GM12878 (cell line): ENCODE measurements around the gene CPNE6.

Experiments
- EED ChIP-seq: sonication (generic); IDR thresholded peaks from 2 replicates; pipeline ENCODE4 v1.6.1; 2016; ENCODE audit warnings: antibody characterized with exemption, low read depth
- JUND ChIP-seq: IDR thresholded peaks from 2 replicates; pipeline ENCODE4 v1.6.1; 2012; ENCODE audit warnings: low read depth, mild to moderate bottlenecking, low read length, improper control_type of control experiment, moderate library complexity
- NFYB ChIP-seq: IDR thresholded peaks from 2 replicates; pipeline ENCODE4 v1.6.1; 2011; ENCODE audit warnings: low read depth, mild to moderate bottlenecking, low read length, improper control_type of control experiment, moderate library complexity; ENCODE audit not compliant: insufficient read depth
- POLR2AphosphoS5 ChIP-seq: IDR thresholded peaks from 2 replicates; pipeline ENCODE4 v1.6.1; 2011; ENCODE audit warnings: mild to moderate bottlenecking, low read length, inconsistent platforms
- RAD21 ChIP-seq: IDR thresholded peaks from 2 replicates; pipeline ENCODE4 v1.6.1; 2011; ENCODE audit warnings: mild to moderate bottlenecking, low read depth, low read length, moderate library complexity; ENCODE audit not compliant: insufficient read depth
- TF ChIP-seq, protein P1 (sequence below): IDR thresholded peaks from 2 replicates; pipeline ENCODE4 v1.6.1; 2012; ENCODE audit warnings: low read depth, low read length, improper control_type of control experiment
- TF ChIP-seq, protein P2 (sequence below): fragments of 150-350 bp; IDR thresholded peaks from 2 replicates; pipeline ENCODE4 v1.6.1; 2014; ENCODE audit warnings: mild to moderate bottlenecking, low read depth, low read length
- TF ChIP-seq, protein P3 (sequence below), 3 experiments: IDR thresholded peaks in 2 of 3; conservative IDR thresholded peaks in 1 of 3; 2 replicates each; pipeline ENCODE4 v1.5.1; 2011; ENCODE audit warnings: low read depth in 3 of 3, low read length in 3 of 3, mild to moderate bottlenecking in 3 of 3, control low read depth in 2 of 3, moderate library complexity in 2 of 3, inconsistent platforms in 1 of 3, mixed read lengths in 1 of 3; ENCODE audit not compliant: control insufficient read depth in 2 of 3, insufficient read depth in 1 of 3; ENCODE audit errors: extremely low read depth in 1 of 3

DNA sequence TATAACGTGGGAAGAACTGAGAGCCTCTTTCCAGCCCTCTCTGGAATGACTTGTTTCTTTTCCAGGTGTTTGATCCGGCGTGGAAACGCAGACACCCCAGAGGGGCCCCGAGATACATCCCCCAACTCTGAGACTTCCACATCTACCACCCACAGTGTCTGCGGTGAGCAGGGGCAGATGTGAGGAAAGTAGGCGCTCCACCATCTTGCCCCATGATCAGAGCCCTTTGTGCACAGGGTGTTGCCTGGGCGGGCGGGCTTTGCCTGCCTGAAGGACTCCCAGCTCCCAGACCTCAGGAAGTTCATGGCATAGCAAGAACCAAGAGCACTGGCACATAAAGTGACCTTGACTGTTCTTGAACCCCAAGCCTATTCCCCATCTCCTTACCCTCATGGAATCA, 16.7 kb upstream of the CPNE6 start:
- TF ChIP-seq JUND: no peak
- no peak for TF ChIP-seq RAD21
- no peak for TF ChIP-seq POLR2AphosphoS5
- TF ChIP-seq NFYB: no peak
- no peak for TF ChIP-seq EED
- TF ChIP-seq, protein P1, sequence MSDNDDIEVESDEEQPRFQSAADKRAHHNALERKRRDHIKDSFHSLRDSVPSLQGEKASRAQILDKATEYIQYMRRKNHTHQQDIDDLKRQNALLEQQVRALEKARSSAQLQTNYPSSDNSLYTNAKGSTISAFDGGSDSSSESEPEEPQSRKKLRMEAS: no peak
- TF ChIP-seq, protein P2, sequence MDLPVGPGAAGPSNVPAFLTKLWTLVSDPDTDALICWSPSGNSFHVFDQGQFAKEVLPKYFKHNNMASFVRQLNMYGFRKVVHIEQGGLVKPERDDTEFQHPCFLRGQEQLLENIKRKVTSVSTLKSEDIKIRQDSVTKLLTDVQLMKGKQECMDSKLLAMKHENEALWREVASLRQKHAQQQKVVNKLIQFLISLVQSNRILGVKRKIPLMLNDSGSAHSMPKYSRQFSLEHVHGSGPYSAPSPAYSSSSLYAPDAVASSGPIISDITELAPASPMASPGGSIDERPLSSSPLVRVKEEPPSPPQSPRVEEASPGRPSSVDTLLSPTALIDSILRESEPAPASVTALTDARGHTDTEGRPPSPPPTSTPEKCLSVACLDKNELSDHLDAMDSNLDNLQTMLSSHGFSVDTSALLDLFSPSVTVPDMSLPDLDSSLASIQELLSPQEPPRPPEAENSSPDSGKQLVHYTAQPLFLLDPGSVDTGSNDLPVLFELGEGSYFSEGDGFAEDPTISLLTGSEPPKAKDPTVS: no peak
- TF ChIP-seq, protein P3, sequence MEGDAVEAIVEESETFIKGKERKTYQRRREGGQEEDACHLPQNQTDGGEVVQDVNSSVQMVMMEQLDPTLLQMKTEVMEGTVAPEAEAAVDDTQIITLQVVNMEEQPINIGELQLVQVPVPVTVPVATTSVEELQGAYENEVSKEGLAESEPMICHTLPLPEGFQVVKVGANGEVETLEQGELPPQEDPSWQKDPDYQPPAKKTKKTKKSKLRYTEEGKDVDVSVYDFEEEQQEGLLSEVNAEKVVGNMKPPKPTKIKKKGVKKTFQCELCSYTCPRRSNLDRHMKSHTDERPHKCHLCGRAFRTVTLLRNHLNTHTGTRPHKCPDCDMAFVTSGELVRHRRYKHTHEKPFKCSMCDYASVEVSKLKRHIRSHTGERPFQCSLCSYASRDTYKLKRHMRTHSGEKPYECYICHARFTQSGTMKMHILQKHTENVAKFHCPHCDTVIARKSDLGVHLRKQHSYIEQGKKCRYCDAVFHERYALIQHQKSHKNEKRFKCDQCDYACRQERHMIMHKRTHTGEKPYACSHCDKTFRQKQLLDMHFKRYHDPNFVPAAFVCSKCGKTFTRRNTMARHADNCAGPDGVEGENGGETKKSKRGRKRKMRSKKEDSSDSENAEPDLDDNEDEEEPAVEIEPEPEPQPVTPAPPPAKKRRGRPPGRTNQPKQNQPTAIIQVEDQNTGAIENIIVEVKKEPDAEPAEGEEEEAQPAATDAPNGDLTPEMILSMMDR (IDR thresholded peaks at IDR 0.05 in 2 of 3, conservative IDR thresholded peaks at IDR 0.05 in 1 of 3; ENCODE audit: control insufficient read depth in 2 of 3, extremely low read depth in 1 of 3, insufficient read depth in 1 of 3, low read depth in 3 of 3, low read length in 3 of 3): no peak
